SK-N-SH (cell line): ENCODE results near the gene FBXO39.

Experiments used
- CTCF ChIP-seq: fragments of 200-600 bp; sonication (generic); IDR thresholded peaks from 2 replicates; pipeline ENCODE4 v1.6.1; 2017; ENCODE audit warnings: antibody characterized with exemption, mild to moderate bottlenecking, moderate library complexity
- EP300 ChIP-seq, 2 experiments: IDR thresholded peaks; 2 replicates each; pipeline versions ENCODE4 v1.4.0 to v1.6.1; 2012; ENCODE audit warnings: borderline replicate concordance in 1 of 2, low read depth in 1 of 2, low read length in 1 of 2
- FOXM1 ChIP-seq: IDR thresholded peaks from 2 replicates; pipeline ENCODE4 v1.4.0; 2012; ENCODE audit warnings: low read depth, mild to moderate bottlenecking
- MAX ChIP-seq: IDR thresholded peaks from 2 replicates; pipeline ENCODE4 v1.4.0; 2012; ENCODE audit warnings: low read depth
- REST ChIP-seq: IDR thresholded peaks from 2 replicates; pipeline ENCODE4 v1.6.1; 2012; ENCODE audit warnings: mild to moderate bottlenecking, low read depth, low read length, moderate library complexity
- SMC3 ChIP-seq: IDR thresholded peaks from 2 replicates; pipeline ENCODE4 v1.6.1; 2012; ENCODE audit warnings: low read depth, low read length, improper control_type of control experiment

DNA sequence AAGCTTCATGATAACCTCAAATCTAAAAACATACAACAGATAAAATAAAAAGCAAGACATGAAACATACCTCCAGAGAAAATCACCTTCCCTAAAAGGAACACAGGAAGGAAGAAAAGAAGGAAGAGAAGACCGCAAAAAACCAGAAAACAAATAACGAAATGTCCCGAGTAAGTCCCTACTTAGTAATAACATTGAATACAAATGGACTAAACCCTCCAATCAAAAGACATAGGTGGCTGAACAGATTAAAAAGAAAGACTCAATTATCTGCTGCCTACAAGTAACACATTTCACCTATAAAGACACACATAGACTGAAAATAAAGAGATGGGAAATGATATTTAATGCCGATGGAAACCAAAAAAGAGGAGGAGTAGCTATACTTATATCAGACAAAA lies 6.2 kb downstream of the FBXO39 start:
- no peak for TF ChIP-seq MAX
- TF ChIP-seq CTCF = no peak
- no peak for TF ChIP-seq FOXM1
- no peak for TF ChIP-seq EP300 (IDR thresholded peaks at IDR 0.05; ENCODE audit: borderline replicate concordance in 1 of 2, low read depth in 1 of 2, low read length in 1 of 2)
- no peak for TF ChIP-seq SMC3
- TF ChIP-seq REST = no peak
